OCI-LY7 (cell line): ENCODE data around the gene KLRK1. TPM values are rescaled to one million over a fixed set of nuclear protein-coding genes. Genes with fewer than 3 reads are reported as not detected.

Experiments used
- BruUV-seq: library from RNA; stranded (reverse); fragments of 400-500 nt; replicated peaks from 2 replicates; lab custom pipeline; 2021; lab: Mats Ljungman, UMichigan
- CTCF ChIA-PET: fragments of 300-600 bp; sonication (Branson Sonifier 250); formaldehyde crosslinking; loops from one replicate; lab custom pipeline; 2022; ENCODE audit warnings: antibody characterized with exemption; ENCODE audit not compliant: unreplicated experiment; lab: Charles Lee
- POLR2A ChIA-PET: fragments of 300-600 bp; sonication (Branson Sonifier 250); formaldehyde crosslinking; loops from one replicate; lab custom pipeline; 2022; ENCODE audit warnings: antibody characterized with exemption; lab: Charles Lee
- DNase-seq: peaks from one replicate; pipeline ENCODE4 v3.0.0-alpha.2; 2015; ENCODE audit warnings: low spot score
- H2AFZ ChIP-seq: fragments of 200-600 bp; sonication (generic), shearing (Covaris generic); 2 replicates; pipeline ENCODE4 v1.6.1; 2014; ENCODE audit warnings: mild to moderate bottlenecking, antibody characterized with exemption, low read length, moderate library complexity
- H3K27ac ChIP-seq: fragments of 200-600 bp; sonication (generic); 2 replicates; pipeline ENCODE4 v1.5.1; 2014; ENCODE audit warnings: mixed run types, low read depth, mild to moderate bottlenecking, moderate library complexity, low read length, inconsistent platforms; ENCODE audit not compliant: poor library complexity, severe bottlenecking
- H3K36me3 ChIP-seq: fragments of 200-600 bp; sonication (generic); 2 replicates; pipeline ENCODE4 v1.6.1; 2014; ENCODE audit warnings: mild to moderate bottlenecking, antibody characterized with exemption, low read length, moderate library complexity, mixed read lengths; ENCODE audit not compliant: insufficient read depth
- H3K4me1 ChIP-seq: fragments of 200-600 bp; sonication (generic); 2 replicates; pipeline ENCODE4 v1.5.1; 2014; ENCODE audit warnings: mild to moderate bottlenecking, low read length; ENCODE audit not compliant: insufficient read depth, poor library complexity, severe bottlenecking
- H3K4me2 ChIP-seq: fragments of 200-600 bp; sonication (generic); 2 replicates; pipeline ENCODE4 v1.6.1; 2014; ENCODE audit warnings: mild to moderate bottlenecking, low read length
- H3K4me3 ChIP-seq: fragments of 200-600 bp; sonication (generic); 2 replicates; pipeline ENCODE4 v1.5.1; 2014; ENCODE audit warnings: mild to moderate bottlenecking, low read depth, low read length; ENCODE audit not compliant: poor library complexity, severe bottlenecking
- H3K79me2 ChIP-seq: fragments of 200-600 bp; sonication (generic); 2 replicates; pipeline ENCODE4 v1.6.1; 2016; ENCODE audit warnings: low read depth, mild to moderate bottlenecking, low read length, moderate library complexity, mixed read lengths; ENCODE audit not compliant: insufficient read depth
- H3K9me2 ChIP-seq: fragments of 200-600 bp; sonication (generic); 2 replicates; pipeline ENCODE4 v1.6.1; 2016; ENCODE audit warnings: mild to moderate bottlenecking, low read length, mixed read lengths; ENCODE audit not compliant: insufficient read depth
- H3K9me3 ChIP-seq: fragments of 200-600 bp; sonication (generic); 2 replicates; pipeline ENCODE4 v1.6.1; 2014; ENCODE audit warnings: mild to moderate bottlenecking, mixed run types, low read length, mixed read lengths
- H4K20me1 ChIP-seq: fragments of 200-600 bp; sonication (generic); 2 replicates; pipeline ENCODE4 v1.6.1; 2014; ENCODE audit warnings: mild to moderate bottlenecking, antibody characterized with exemption, low read length, moderate library complexity, mixed read lengths; ENCODE audit not compliant: insufficient read depth
- EZH2phosphoT487 ChIP-seq: fragments of 200-600 bp; sonication (generic); IDR thresholded peaks from 2 replicates; pipeline ENCODE4 v1.6.1; 2018; ENCODE audit warnings: low read depth, borderline replicate concordance, mild to moderate bottlenecking, mixed run types, antibody characterized with exemption, low read length, moderate library complexity, mixed read lengths
- intact Hi-C: fragments of 100-400 bp; cut with micrococcal nuclease; formaldehyde crosslinking; loops from one replicate; pipeline ENCODE4 v1.10.0; 2022; ENCODE audit not compliant: unreplicated experiment
- total RNA-seq, 2 experiments: library from RNA; depleted of rRNA in 1 of 2; stranded (reverse); fragments of >200 nt in 1 of 2; shearing (Covaris generic) in 1 of 2; gene quantifications; 2 replicates each; pipeline ENCODE4 v1.2.3, GENCODE V29; 2014 to 2022
- TF ChIP-seq, protein P1 (sequence below): fragments of 200-600 bp; sonication (generic); conservative IDR thresholded peaks from 2 replicates; pipeline ENCODE4 v1.5.1; 2014; ENCODE audit warnings: mild to moderate bottlenecking, antibody characterized with exemption, low read length, moderate library complexity, mixed read lengths

Gene KLRK1
- total RNA-seq, 2 experiments from 2014 or later = 26.6 to 35.7 TPM

DNA sequence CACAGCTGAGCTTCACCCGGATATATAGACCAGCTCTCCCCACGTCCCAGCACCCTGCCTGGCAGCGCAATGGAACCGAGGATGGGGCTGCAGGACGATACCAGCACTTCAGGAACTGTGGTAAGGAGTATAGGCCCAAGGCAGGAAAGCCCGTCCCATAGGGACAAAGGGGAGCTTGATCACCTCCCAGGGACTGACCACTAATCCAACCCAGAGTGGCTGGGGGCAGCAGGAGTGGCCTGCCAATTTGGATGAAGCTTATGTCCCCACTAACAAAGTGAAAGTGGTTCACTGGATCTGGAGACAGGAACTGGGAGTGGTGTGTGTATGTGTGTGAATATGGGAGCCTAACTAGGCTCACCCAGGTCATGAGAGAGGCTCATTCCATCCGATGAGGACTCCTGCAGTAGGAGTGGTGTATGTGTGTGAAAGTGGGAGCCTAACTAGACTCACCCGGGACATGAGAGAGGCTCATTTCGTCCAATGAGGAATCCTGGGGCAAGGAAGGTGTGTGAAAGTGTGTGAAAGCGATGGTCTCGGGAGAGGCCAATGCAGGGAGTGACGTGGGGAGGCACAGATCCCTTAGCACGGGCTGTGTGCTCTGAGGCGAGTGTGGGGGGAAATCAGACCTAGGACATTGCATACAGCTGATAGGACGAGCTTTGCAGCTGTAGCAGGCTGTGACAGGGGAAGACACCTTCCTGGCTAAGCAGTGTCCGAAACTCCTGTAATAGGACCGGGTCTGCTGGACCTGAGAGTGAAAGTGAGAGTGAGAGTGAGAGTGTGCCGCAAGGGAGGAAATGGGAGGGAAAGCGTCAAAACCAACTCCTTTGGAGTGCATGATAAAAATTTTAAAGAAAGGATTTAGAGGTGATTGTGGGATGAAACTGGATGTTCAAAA, 25.7 kb downstream of the KLRK1 start:
- Histone ChIP-seq H3K9me2 (no peaks in the 10 kb centered on the region), H2AFZ (peak overlapping the region; percentile 85), H3K4me2 (peak overlapping the region; percentile 86), H3K4me3 (peak overlapping the region; percentile 71), H3K4me1 (peaks cover 44% of the 10 kb centered on the region), H3K27ac (peak overlapping the region; percentile 84), H3K36me3 (peaks cover 31% of the 10 kb centered on the region), H3K9me3 (peaks cover 30% of the 10 kb centered on the region), H3K79me2 (no peaks in the 10 kb centered on the region), H4K20me1 (no peaks in the 10 kb centered on the region)
- peak; percentile 77 for DNase-seq
- no peak for TF ChIP-seq EZH2phosphoT487
- TF ChIP-seq, protein P1, sequence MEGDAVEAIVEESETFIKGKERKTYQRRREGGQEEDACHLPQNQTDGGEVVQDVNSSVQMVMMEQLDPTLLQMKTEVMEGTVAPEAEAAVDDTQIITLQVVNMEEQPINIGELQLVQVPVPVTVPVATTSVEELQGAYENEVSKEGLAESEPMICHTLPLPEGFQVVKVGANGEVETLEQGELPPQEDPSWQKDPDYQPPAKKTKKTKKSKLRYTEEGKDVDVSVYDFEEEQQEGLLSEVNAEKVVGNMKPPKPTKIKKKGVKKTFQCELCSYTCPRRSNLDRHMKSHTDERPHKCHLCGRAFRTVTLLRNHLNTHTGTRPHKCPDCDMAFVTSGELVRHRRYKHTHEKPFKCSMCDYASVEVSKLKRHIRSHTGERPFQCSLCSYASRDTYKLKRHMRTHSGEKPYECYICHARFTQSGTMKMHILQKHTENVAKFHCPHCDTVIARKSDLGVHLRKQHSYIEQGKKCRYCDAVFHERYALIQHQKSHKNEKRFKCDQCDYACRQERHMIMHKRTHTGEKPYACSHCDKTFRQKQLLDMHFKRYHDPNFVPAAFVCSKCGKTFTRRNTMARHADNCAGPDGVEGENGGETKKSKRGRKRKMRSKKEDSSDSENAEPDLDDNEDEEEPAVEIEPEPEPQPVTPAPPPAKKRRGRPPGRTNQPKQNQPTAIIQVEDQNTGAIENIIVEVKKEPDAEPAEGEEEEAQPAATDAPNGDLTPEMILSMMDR = no peak
- intact Hi-C loops = loop anchor here (2.0 to 5.0 kb wide), 3 partner anchors 25 to 248 kb away; partner anchors contain the start of gene MAGOHB
- BruUV-seq = no TSS peak
- ChIA-PET CTCF (interaction anchor here (1.1 to 1.9 kb wide), 3 partner anchors 22 to 197 kb away, joined by 4 to 5 read pairs (median 5); no protein-coding TSS in a partner anchor), POLR2A (interaction anchor here (0.5 to 5.0 kb wide), 14 partner anchors 9 to 150 kb away, joined by 3 to 41 read pairs (median 4); no protein-coding TSS in a partner anchor)

DNA sequence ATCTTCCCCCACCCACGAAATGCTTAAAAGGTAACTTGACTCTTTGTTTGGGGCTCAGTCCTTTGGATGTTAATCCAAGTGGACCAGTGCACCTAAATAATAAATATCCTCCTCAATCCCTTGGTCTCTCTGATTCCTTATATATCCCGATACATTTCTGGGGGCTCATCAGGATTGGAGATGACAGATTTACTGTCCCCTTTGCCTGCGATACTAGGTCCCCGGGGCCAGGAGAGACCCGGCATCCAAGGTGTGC, 26.3 kb downstream of the KLRK1 start:
- Histone ChIP-seq H3K27ac (peak overlapping the region; percentile 84), H3K9me2 (no peaks in the 10 kb centered on the region), H3K36me3 (peaks cover 31% of the 10 kb centered on the region), H4K20me1 (no peaks in the 10 kb centered on the region), H3K4me2 (peak overlapping the region; percentile 86), H3K9me3 (peaks cover 29% of the 10 kb centered on the region), H2AFZ (peak overlapping the region; percentile 85), H3K4me3 (peak overlapping the region; percentile 71), H3K4me1 (peaks cover 44% of the 10 kb centered on the region), H3K79me2 (no peaks in the 10 kb centered on the region)
- TF ChIP-seq EZH2phosphoT487 = no peak
- TF ChIP-seq, protein P1 = no peak
- no TSS peak for BruUV-seq
- DNase-seq = no peak
- ChIA-PET CTCF (no interaction called here), POLR2A (interaction anchor here (0.5 to 5.0 kb wide), 7 partner anchors 8 to 149 kb away, joined by 3 to 41 read pairs (median 6); no protein-coding TSS in a partner anchor)
- intact Hi-C loops = loop anchor here (5.0 kb wide), 1 partner anchor 249 kb away; the partner anchor contains the start of gene MAGOHB
